H9 (cell line): ENCODE results near the gene STYK1. TPM values are rescaled to one million over a fixed set of nuclear protein-coding genes. Genes with fewer than 3 reads are reported as not detected.

Experiments used
- DNase-seq: peaks from one replicate; pipeline ENCODE4 v3.0.0-alpha.2; 2017
- H2AFZ ChIP-seq: one replicate; pipeline ENCODE4 v1.6.1; 2013; ENCODE audit warnings: mild to moderate bottlenecking, low read length, control low read depth, moderate library complexity
- H2AK5ac ChIP-seq: 2 replicates; pipeline ENCODE4 v1.6.1; 2013; ENCODE audit warnings: low read length, control low read depth, mixed read lengths; ENCODE audit not compliant: insufficient read length
- H2BK120ac ChIP-seq: one replicate; pipeline ENCODE4 v1.6.1; 2013; ENCODE audit warnings: low read depth, mild to moderate bottlenecking, low read length, control low read depth, inconsistent platforms; ENCODE audit not compliant: poor library complexity, severe bottlenecking
- H2BK12ac ChIP-seq: 2 replicates; pipeline ENCODE4 v1.6.1; 2013; ENCODE audit warnings: low read length, control low read depth, mixed read lengths, low read depth; ENCODE audit not compliant: insufficient read length
- H2BK15ac ChIP-seq: 2 replicates; pipeline ENCODE4 v1.6.1; 2013; ENCODE audit warnings: low read depth, low read length, control low read depth
- H2BK20ac ChIP-seq: one replicate; pipeline ENCODE4 v1.6.1; 2013; ENCODE audit warnings: low read depth, mild to moderate bottlenecking, low read length, control low read depth, inconsistent platforms; ENCODE audit not compliant: poor library complexity, severe bottlenecking
- H2BK5ac ChIP-seq: 2 replicates; pipeline ENCODE4 v1.6.1; 2013; ENCODE audit warnings: low read length, control low read depth, mixed read lengths; ENCODE audit not compliant: insufficient read length
- H3K14ac ChIP-seq: 2 replicates; pipeline ENCODE4 v1.6.1; 2013; ENCODE audit warnings: low read length, control low read depth; ENCODE audit not compliant: insufficient read depth
- H3K18ac ChIP-seq: 2 replicates; pipeline ENCODE4 v1.6.1; 2013; ENCODE audit warnings: low read depth, mild to moderate bottlenecking, mixed read lengths, low read length, control low read depth; ENCODE audit not compliant: insufficient read length
- H3K23ac ChIP-seq: 2 replicates; pipeline ENCODE4 v1.6.1; 2013; ENCODE audit warnings: low read length, control low read depth, mixed read lengths, low read depth; ENCODE audit not compliant: insufficient read length
- H3K23me2 ChIP-seq: 2 replicates; pipeline ENCODE4 v1.6.1; 2013; ENCODE audit warnings: low read depth, mild to moderate bottlenecking, mixed read lengths, low read length, control low read depth; ENCODE audit not compliant: insufficient read length, poor library complexity, severe bottlenecking
- H3K27ac ChIP-seq: 2 replicates; pipeline ENCODE4 v1.5.1; 2013; ENCODE audit warnings: low read length, control low read depth, mixed read lengths, low read depth; ENCODE audit not compliant: insufficient read length
- H3K27me3 ChIP-seq: 2 replicates; pipeline ENCODE4 v1.6.1; 2013; ENCODE audit warnings: low read length, control low read depth, inconsistent platforms; ENCODE audit not compliant: insufficient read depth
- H3K4ac ChIP-seq: 2 replicates; pipeline ENCODE4 v1.6.1; 2013; ENCODE audit warnings: low read depth, mild to moderate bottlenecking, control low read depth, inconsistent platforms, low read length, moderate library complexity
- H3K4me1 ChIP-seq: 2 replicates; pipeline ENCODE4 v1.6.1; 2013; ENCODE audit warnings: low read length, control low read depth, inconsistent platforms; ENCODE audit not compliant: insufficient read depth
- H3K4me2 ChIP-seq: 2 replicates; pipeline ENCODE4 v1.6.1; 2013; ENCODE audit warnings: low read length, control low read depth, mixed read lengths; ENCODE audit not compliant: insufficient read length, insufficient read depth
- H3K56ac ChIP-seq: 2 replicates; pipeline ENCODE4 v1.6.1; 2013; ENCODE audit warnings: low read depth, mild to moderate bottlenecking, mixed read lengths, low read length, control low read depth; ENCODE audit not compliant: insufficient read length
- H3K79me1 ChIP-seq: 2 replicates; pipeline ENCODE4 v1.6.1; 2013; ENCODE audit warnings: low read depth, mild to moderate bottlenecking, moderate library complexity, low read length, control low read depth, inconsistent platforms; ENCODE audit not compliant: insufficient read depth, poor library complexity, severe bottlenecking
- H3K79me2 ChIP-seq: 2 replicates; pipeline ENCODE4 v1.6.1; 2013; ENCODE audit warnings: low read length, control low read depth, inconsistent platforms; ENCODE audit not compliant: insufficient read depth
- H3K9ac ChIP-seq: 2 replicates; pipeline ENCODE4 v1.6.1; 2013; ENCODE audit warnings: low read length, control low read depth, mixed read lengths; ENCODE audit not compliant: insufficient read length; ENCODE audit errors: extremely low read depth
- H3K9me3 ChIP-seq: one replicate; pipeline ENCODE4 v1.6.1; 2013; ENCODE audit warnings: low read depth, low read length, inconsistent platforms; ENCODE audit not compliant: control insufficient read depth
- H3T11ph ChIP-seq: one replicate; pipeline ENCODE4 v1.6.1; 2013; ENCODE audit warnings: mild to moderate bottlenecking, low read length, control low read depth, inconsistent platforms
- H4K20me1 ChIP-seq: one replicate; pipeline ENCODE4 v1.6.1; 2013; ENCODE audit not compliant: control insufficient read depth, insufficient read length, insufficient read depth
- H4K5ac ChIP-seq: 2 replicates; pipeline ENCODE4 v1.6.1; 2013; ENCODE audit warnings: low read depth, mild to moderate bottlenecking, mixed read lengths, low read length, control low read depth; ENCODE audit not compliant: insufficient read length
- H4K8ac ChIP-seq: replicated peaks from 2 replicates; pipeline ENCODE4 v1.6.1; 2013; ENCODE audit warnings: low read length, control low read depth, mixed read lengths, low read depth; ENCODE audit not compliant: insufficient read length
- H4K91ac ChIP-seq: 2 replicates; pipeline ENCODE4 v1.6.1; 2013; ENCODE audit warnings: low read depth, mild to moderate bottlenecking, moderate library complexity, mixed read lengths, low read length, control low read depth; ENCODE audit not compliant: insufficient read length
- H3K27ac Mint-ChIP-seq, 3 experiments: 2 replicates in 2 of 3; 3 replicates in 1 of 3; pipeline ENCODE4 v1.8.0; 2020 to 2021; ENCODE audit warnings: mixed read lengths in 3 of 3, mild to moderate bottlenecking in 1 of 3, moderate library complexity in 1 of 3
- H3K27me3 Mint-ChIP-seq: 2 replicates; pipeline ENCODE4 v1.8.0; 2021; ENCODE audit warnings: low read depth, mild to moderate bottlenecking, moderate library complexity, mixed read lengths
- H3K36me3 Mint-ChIP-seq, 3 experiments: 2 replicates in 2 of 3; 3 replicates in 1 of 3; pipeline ENCODE4 v1.8.0; 2020 to 2021; ENCODE audit warnings: low read depth in 3 of 3, mixed read lengths in 3 of 3; ENCODE audit not compliant: insufficient read depth in 1 of 3
- H3K4me1 Mint-ChIP-seq, 2 experiments: 2 replicates each; pipeline ENCODE4 v1.8.0; 2020; ENCODE audit warnings: mixed read lengths in 2 of 2
- H3K4me3 Mint-ChIP-seq, 2 experiments: 2 replicates in 1 of 2; 3 replicates in 1 of 2; pipeline ENCODE4 v1.8.0; 2020 to 2021; ENCODE audit warnings: mild to moderate bottlenecking in 2 of 2, mixed read lengths in 2 of 2, moderate library complexity in 1 of 2
- H3K9me3 Mint-ChIP-seq, 2 experiments: 2 replicates in 1 of 2; 3 replicates in 1 of 2; pipeline ENCODE4 v1.8.0; 2020; ENCODE audit warnings: mild to moderate bottlenecking in 2 of 2, mixed read lengths in 2 of 2, moderate library complexity in 1 of 2
- WGBS: extraction: QIAGEN DNeasy Blood & Tissue Kit; methylation state at CpG from one replicate; pipeline ENCODE4 v1.1.7; 2013; ENCODE audit warnings: missing lambda C conversion rate, low lambda C conversion rate, mixed read lengths; ENCODE audit not compliant: insufficient read length; ENCODE audit errors: extremely low coverage; 5-methylcytosine and 5-hydroxymethylcytosine counted together
- total RNA-seq: library from RNA; stranded (reverse); gene quantifications from 2 replicates; pipeline ENCODE4 v1.2.1, GENCODE V29; 2021
- TF ChIP-seq, protein P1 (sequence below): fragments of 200-600 bp; sonication (generic); conservative IDR thresholded peaks from 3 replicates; pipeline ENCODE4 v1.8.0; 2021; ENCODE audit warnings: antibody characterized with exemption, mild to moderate bottlenecking

The STYK1 gene
- total RNA-seq, 1 experiment from 2014 or later, result 0.37 TPM

DNA sequence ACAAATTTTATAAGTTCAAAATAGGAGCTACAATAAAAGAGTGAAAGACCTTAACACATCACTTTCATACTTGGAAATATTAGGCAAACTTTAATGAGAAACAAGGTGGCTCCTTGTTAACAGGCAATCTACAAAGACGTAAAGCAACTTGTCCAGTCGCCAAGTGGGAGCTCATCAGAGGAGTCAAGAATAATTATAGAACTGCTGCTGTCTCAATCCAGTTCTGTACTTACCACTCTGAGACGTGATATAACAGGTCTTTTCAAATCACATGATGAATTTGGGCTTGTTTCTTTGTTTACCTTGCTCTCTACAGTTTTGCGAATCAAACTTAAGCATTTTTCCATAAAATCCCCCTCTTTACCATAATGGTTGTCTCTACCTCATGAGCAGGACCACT is 45.6 kb upstream of the STYK1 start:
- no peak overlapping the region for H2BK5ac ChIP-seq
- H4K8ac ChIP-seq, result no peak overlapping the region
- H3K18ac ChIP-seq, result no peak overlapping the region
- no peak overlapping the region for H3K4me2 ChIP-seq
- H3K27ac ChIP-seq, result no peak overlapping the region
- H3T11ph ChIP-seq, result no peak overlapping the region
- TF ChIP-seq, protein P1, sequence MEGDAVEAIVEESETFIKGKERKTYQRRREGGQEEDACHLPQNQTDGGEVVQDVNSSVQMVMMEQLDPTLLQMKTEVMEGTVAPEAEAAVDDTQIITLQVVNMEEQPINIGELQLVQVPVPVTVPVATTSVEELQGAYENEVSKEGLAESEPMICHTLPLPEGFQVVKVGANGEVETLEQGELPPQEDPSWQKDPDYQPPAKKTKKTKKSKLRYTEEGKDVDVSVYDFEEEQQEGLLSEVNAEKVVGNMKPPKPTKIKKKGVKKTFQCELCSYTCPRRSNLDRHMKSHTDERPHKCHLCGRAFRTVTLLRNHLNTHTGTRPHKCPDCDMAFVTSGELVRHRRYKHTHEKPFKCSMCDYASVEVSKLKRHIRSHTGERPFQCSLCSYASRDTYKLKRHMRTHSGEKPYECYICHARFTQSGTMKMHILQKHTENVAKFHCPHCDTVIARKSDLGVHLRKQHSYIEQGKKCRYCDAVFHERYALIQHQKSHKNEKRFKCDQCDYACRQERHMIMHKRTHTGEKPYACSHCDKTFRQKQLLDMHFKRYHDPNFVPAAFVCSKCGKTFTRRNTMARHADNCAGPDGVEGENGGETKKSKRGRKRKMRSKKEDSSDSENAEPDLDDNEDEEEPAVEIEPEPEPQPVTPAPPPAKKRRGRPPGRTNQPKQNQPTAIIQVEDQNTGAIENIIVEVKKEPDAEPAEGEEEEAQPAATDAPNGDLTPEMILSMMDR, result no peak
- peaks cover 2% of the 10 kb centered on the region; the same call in 1 of the 2 replicates for H3K4me1 ChIP-seq
- H2AK5ac ChIP-seq, result no peak overlapping the region
- peaks cover 27% of the 10 kb centered on the region for H3K79me2 ChIP-seq
- no peaks in the 10 kb centered on the region; the same call in 1 of the 2 replicates for H3K27me3 ChIP-seq
- no CpG with 5 or more reads among the region's 4 CpGs for WGBS
- no peak overlapping the region for H2BK20ac ChIP-seq
- DNase-seq, result no peak
- H3K9me3 ChIP-seq, result no peaks in the 10 kb centered on the region
- H2BK120ac ChIP-seq, result no peak overlapping the region
- H4K91ac ChIP-seq, result no peak overlapping the region
- no peak overlapping the region for H4K5ac ChIP-seq
- no peak overlapping the region for H3K23ac ChIP-seq
- peaks cover 3% of the 10 kb centered on the region for H3K23me2 ChIP-seq
- peak overlapping the region in 1 of 3 experiments; percentile 4; a peak in 1 of 7 replicates for H3K27ac Mint-ChIP-seq
- no peaks in the 10 kb centered on the region for H4K20me1 ChIP-seq
- H3K9me3 Mint-ChIP-seq, result peaks cover 0 to 2% of the 10 kb centered on the region in 2 experiments; a peak in 1 of 5 replicates
- H3K14ac ChIP-seq, result no peak overlapping the region
- peaks cover 58 to 62% of the 10 kb centered on the region in 2 experiments for H3K4me1 Mint-ChIP-seq
- peak overlapping the region in 1 of 2 experiments; percentile 2; a peak in 1 of 5 replicates for H3K4me3 Mint-ChIP-seq
- no peak overlapping the region for H3K56ac ChIP-seq
- H3K79me1 ChIP-seq, result no peaks in the 10 kb centered on the region
- no peak overlapping the region for H3K9ac ChIP-seq
- no peak overlapping the region for H2BK12ac ChIP-seq
- H3K36me3 Mint-ChIP-seq, result peaks cover 15 to 35% (median 21%) of the 10 kb centered on the region in 3 experiments
- H3K4ac ChIP-seq, result no peak overlapping the region
- no peak overlapping the region for H2BK15ac ChIP-seq
- no peak overlapping the region for H2AFZ ChIP-seq
- H3K27me3 Mint-ChIP-seq, result peaks cover 6% of the 10 kb centered on the region
